Neural cell (in vitro differentiated cells): ENCODE data around the gene CIZ1.

Experiments used
- CTCF ChIP-seq: fragments of 450-650 bp; IDR thresholded peaks from 2 replicates; pipeline ENCODE4 v1.5.1; 2014; ENCODE audit warnings: antibody characterized with exemption, mild to moderate bottlenecking, moderate library complexity; ENCODE audit not compliant: poor library complexity, severe bottlenecking
- POLR2AphosphoS5 ChIP-seq: IDR thresholded peaks from 2 replicates; pipeline ENCODE4 v1.6.1; 2012
- RAD21 ChIP-seq: fragments of 450-650 bp; conservative IDR thresholded peaks from 2 replicates; pipeline ENCODE4 v1.6.1; 2014; ENCODE audit warnings: antibody characterized with exemption, mild to moderate bottlenecking, moderate library complexity
- REST ChIP-seq: IDR thresholded peaks from 2 replicates; pipeline ENCODE4 v1.6.1; 2012; ENCODE audit warnings: borderline replicate concordance
- SMC3 ChIP-seq: fragments of 450-650 bp; conservative IDR thresholded peaks from 2 replicates; pipeline ENCODE4 v1.6.1; 2014; ENCODE audit warnings: antibody characterized with exemption, mild to moderate bottlenecking, moderate library complexity; ENCODE audit not compliant: poor library complexity

GRCh38 chr9:128122809-128123175 lies 68.6 kb downstream of the CIZ1 start:
- TF ChIP-seq CTCF (no peak), POLR2AphosphoS5 (no peak), RAD21 (no peak), SMC3 (no peak), REST (no peak)
